ENCODE measurements around the gene CTSW. TPM values are rescaled to one million over a fixed set of nuclear protein-coding genes. Genes with fewer than 3 reads are reported as not detected.

The CTSW gene
- polyA plus RNA-seq, 1 of the 3 experiments (the other 2 are of a cell fraction), result 0.49 TPM

- CTCF ChIA-PET, result interaction anchor here (0.6 to 0.8 kb wide), 2 partner anchors 29 to 686 kb away, joined by 3 to 4 read pairs; no protein-coding TSS in a partner anchor
- H3K27ac ChIP-seq (ENCODE audit: low read depth in 2 of 2, low read length in 1 of 2), result no peak overlapping the region; a peak in 1 of 4 replicates
- peaks cover 45% of the 10 kb centered on the region for H3K79me2 ChIP-seq (ENCODE audit: insufficient read depth)
- no peaks in the 10 kb centered on the region for H3K9me3 ChIP-seq
- peaks cover 56% of the 10 kb centered on the region for H4K20me1 ChIP-seq (ENCODE audit: insufficient read depth)
- no peak for DNase-seq
- peaks cover 76% of the 10 kb centered on the region for H3F3A ChIP-seq (replicated peaks; ENCODE audit: insufficient read depth)
- 85% methylated on average over 15 of the region's 15 CpGs for WGBS (ENCODE audit: low lambda C conversion rate)
- no peak overlapping the region for H2AFZ ChIP-seq (ENCODE audit: low read depth)
- H3K4me1 ChIP-seq (ENCODE audit: control insufficient read depth in 1 of 2, insufficient read depth in 2 of 2, low read depth in 1 of 2, low read length in 1 of 2), result peaks cover 0 to 19% of the 10 kb centered on the region in 2 experiments; a peak in 2 of 4 replicates
- H3K27me3 ChIP-seq (ENCODE audit: insufficient read depth), result no peaks in the 10 kb centered on the region
- H3K9me2 ChIP-seq, result no peaks in the 10 kb centered on the region
- H3K9ac ChIP-seq, result no peak overlapping the region
- H3K4me2 ChIP-seq, result peak overlapping the region; percentile 93
- H3K36me3 ChIP-seq (replicated peaks in 1 of 2; ENCODE audit: control insufficient read depth in 1 of 2, insufficient read depth in 2 of 2, low read length in 1 of 2), result peaks cover 44 to 55% of the 10 kb centered on the region in 2 experiments
- POLR2A ChIA-PET, result interaction anchor here (1.0 kb wide), 1 partner anchor 12 kb away, joined by 3 read pairs; no protein-coding TSS in a partner anchor
- TF ChIP-seq POLR2AphosphoS5 (IDR thresholded peaks at IDR 0.05; ENCODE audit: low read depth, low read length) (no peak), SIN3A (IDR thresholded peaks at IDR 0.05; ENCODE audit: borderline replicate concordance, low read depth, low read length) (no peak), RFX5 (IDR thresholded peaks at IDR 0.05; ENCODE audit: low read length) (no peak), NFIC (IDR thresholded peaks at IDR 0.05; ENCODE audit: borderline replicate concordance) (no peak), REST (IDR thresholded peaks at IDR 0.05; ENCODE audit: low read depth, low read length) (no peak)
- TF ChIP-seq, protein P1, sequence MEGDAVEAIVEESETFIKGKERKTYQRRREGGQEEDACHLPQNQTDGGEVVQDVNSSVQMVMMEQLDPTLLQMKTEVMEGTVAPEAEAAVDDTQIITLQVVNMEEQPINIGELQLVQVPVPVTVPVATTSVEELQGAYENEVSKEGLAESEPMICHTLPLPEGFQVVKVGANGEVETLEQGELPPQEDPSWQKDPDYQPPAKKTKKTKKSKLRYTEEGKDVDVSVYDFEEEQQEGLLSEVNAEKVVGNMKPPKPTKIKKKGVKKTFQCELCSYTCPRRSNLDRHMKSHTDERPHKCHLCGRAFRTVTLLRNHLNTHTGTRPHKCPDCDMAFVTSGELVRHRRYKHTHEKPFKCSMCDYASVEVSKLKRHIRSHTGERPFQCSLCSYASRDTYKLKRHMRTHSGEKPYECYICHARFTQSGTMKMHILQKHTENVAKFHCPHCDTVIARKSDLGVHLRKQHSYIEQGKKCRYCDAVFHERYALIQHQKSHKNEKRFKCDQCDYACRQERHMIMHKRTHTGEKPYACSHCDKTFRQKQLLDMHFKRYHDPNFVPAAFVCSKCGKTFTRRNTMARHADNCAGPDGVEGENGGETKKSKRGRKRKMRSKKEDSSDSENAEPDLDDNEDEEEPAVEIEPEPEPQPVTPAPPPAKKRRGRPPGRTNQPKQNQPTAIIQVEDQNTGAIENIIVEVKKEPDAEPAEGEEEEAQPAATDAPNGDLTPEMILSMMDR (IDR thresholded peaks at IDR 0.05), result no peak
- TF ChIP-seq, protein P2, sequence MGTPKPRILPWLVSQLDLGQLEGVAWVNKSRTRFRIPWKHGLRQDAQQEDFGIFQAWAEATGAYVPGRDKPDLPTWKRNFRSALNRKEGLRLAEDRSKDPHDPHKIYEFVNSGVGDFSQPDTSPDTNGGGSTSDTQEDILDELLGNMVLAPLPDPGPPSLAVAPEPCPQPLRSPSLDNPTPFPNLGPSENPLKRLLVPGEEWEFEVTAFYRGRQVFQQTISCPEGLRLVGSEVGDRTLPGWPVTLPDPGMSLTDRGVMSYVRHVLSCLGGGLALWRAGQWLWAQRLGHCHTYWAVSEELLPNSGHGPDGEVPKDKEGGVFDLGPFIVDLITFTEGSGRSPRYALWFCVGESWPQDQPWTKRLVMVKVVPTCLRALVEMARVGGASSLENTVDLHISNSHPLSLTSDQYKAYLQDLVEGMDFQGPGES (IDR thresholded peaks at IDR 0.05; ENCODE audit: low read depth, low read length), result no peak
- peak overlapping the region in 1 of 2 experiments; percentile 98; a peak in 3 of 4 replicates for H3K4me3 ChIP-seq (ENCODE audit: low read depth in 2 of 2, low read length in 1 of 2)
Observed at GRCh38 chr11:65854852-65855837, 24.5 kb upstream of the CTSW start.

Data from SK-N-SH (cell line).